ENCODE measurements around the gene VAV1. TPM values are rescaled to one million over a fixed set of nuclear protein-coding genes. Genes with fewer than 3 reads are reported as not detected.

VAV1 gene
- total and polyA plus RNA-seq, 2 of the 13 experiments (the other 11 are each of a cell fraction or from before 2014, with no cell fraction given), result not detected

DNA sequence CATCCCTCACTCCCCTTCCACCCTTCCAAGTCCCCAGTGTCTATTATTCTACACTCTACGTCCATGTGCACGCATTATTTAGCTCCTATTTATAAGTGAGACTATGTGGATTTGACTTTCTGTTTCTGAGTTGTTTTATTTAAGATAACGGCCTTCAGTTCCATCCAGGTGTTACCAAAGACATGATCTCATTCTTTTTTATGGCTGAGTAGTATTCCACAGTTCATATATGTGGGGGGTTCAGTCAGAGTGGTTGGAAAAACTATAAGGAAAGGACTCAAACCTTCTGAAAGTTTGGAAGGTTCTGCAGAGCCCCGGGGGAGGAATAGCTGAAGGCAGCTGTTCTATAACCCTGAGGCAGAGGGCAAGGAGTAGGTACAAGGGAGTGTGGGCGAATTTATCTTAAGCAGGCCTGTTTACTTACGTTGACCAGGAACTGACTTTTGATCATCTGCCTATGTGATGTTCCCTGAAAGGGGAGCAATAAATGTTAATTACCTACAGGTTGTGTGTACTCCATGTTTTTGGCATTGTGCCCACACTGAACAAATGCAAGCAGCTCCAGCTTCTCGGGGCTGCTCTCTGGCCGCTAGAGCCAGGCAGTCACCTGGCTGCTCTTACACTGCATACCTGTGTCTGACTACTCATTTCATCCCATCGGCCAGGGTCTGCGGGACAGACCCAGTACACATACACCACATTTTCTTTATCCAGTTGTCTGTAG is 101.4 kb downstream of the VAV1 start:
- no peaks in the 10 kb centered on the region for H4K20me1 ChIP-seq (ENCODE audit: insufficient read depth, low read length)
- no peak overlapping the region for H3K4me2 ChIP-seq (ENCODE audit: low read depth, low read length)
- H3K27ac ChIP-seq (ENCODE audit: extremely low read length, insufficient read depth, low read length), result no peak overlapping the region
- DNase-seq (ENCODE audit: low spot score) (no peak), ATAC-seq (no peak), FAIRE-seq (no peak)
- peaks cover 0 to 5% of the 10 kb centered on the region in 2 experiments; a peak in 2 of 5 replicates for H3K27me3 ChIP-seq (ENCODE audit: control insufficient read depth in 1 of 2, insufficient read depth in 2 of 2, low read length in 2 of 2)
- no peaks in the 10 kb centered on the region for H3K36me3 ChIP-seq (replicated peaks in 1 of 2; ENCODE audit: control insufficient read depth in 1 of 2, insufficient read depth in 2 of 2, low read length in 2 of 2)
- no peak overlapping the region for H2AFZ ChIP-seq (ENCODE audit: low read length)
- 45% methylated on average over 8 of the region's 10 CpGs for WGBS (ENCODE audit: low lambda C conversion rate)
- TF ChIP-seq HOXA9 (CRISPR knock-in tag; IDR thresholded peaks at IDR 0.05; ENCODE audit: borderline replicate concordance) (no peak), TBL1XR1 (IDR thresholded peaks at IDR 0.05; ENCODE audit: borderline replicate concordance, low read length, partially characterized antibody) (no peak), ZNF292 (CRISPR knock-in tag; IDR thresholded peaks at IDR 0.05; ENCODE audit: borderline replicate concordance, low read depth) (no peak), TGIF2 (CRISPR knock-in tag; IDR thresholded peaks at IDR 0.05) (no peak), ZFX (CRISPR knock-in tag; IDR thresholded peaks at IDR 0.05; ENCODE audit: low read depth) (no peak), ZNF747 (CRISPR knock-in tag; IDR thresholded peaks at IDR 0.05; ENCODE audit: borderline replicate concordance) (no peak), FOXK2 (IDR thresholded peaks at IDR 0.05) (no peak), SP5 (CRISPR knock-in tag; IDR thresholded peaks at IDR 0.05; ENCODE audit: borderline replicate concordance, low read depth) (no peak)
- TF ChIP-seq, protein P1, sequence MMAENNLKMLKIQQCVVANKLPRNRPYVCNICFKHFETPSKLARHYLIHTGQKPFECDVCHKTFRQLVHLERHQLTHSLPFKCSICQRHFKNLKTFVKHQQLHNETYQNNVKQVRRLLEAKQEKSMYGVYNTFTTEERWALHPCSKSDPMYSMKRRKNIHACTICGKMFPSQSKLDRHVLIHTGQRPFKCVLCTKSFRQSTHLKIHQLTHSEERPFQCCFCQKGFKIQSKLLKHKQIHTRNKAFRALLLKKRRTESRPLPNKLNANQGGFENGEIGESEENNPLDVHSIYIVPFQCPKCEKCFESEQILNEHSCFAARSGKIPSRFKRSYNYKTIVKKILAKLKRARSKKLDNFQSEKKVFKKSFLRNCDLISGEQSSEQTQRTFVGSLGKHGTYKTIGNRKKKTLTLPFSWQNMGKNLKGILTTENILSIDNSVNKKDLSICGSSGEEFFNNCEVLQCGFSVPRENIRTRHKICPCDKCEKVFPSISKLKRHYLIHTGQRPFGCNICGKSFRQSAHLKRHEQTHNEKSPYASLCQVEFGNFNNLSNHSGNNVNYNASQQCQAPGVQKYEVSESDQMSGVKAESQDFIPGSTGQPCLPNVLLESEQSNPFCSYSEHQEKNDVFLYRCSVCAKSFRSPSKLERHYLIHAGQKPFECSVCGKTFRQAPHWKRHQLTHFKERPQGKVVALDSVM (CRISPR knock-in tag; IDR thresholded peaks at IDR 0.05), result no peak
- TF ChIP-seq, protein P2, sequence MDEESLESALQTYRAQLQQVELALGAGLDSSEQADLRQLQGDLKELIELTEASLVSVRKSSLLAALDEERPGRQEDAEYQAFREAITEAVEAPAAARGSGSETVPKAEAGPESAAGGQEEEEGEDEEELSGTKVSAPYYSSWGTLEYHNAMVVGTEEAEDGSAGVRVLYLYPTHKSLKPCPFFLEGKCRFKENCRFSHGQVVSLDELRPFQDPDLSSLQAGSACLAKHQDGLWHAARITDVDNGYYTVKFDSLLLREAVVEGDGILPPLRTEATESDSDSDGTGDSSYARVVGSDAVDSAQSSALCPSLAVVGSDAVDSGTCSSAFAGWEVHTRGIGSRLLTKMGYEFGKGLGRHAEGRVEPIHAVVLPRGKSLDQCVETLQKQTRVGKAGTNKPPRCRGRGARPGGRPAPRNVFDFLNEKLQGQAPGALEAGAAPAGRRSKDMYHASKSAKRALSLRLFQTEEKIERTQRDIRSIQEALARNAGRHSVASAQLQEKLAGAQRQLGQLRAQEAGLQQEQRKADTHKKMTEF (CRISPR knock-in tag; IDR thresholded peaks at IDR 0.05), result no peak
- no peaks in the 10 kb centered on the region for H3K4me1 ChIP-seq (ENCODE audit: insufficient read depth, low read length)
- ChIA-PET POLR2A (no interaction called here), CTCF (ENCODE audit: low intra/inter-chr PET ratio, low total read pairs) (no interaction called here)
- BruUV-seq (replicated peaks), result no TSS peak
- no peak overlapping the region for H3K4me3 ChIP-seq (replicated peaks in 1 of 3; ENCODE audit: insufficient read depth in 1 of 3, low read depth in 2 of 3, low read length in 3 of 3)
- no peak overlapping the region for H3K9ac ChIP-seq (ENCODE audit: insufficient read depth, low read depth, low read length)
- H3K9me3 ChIP-seq (ENCODE audit: low read length), result no peaks in the 10 kb centered on the region
- intact Hi-C loops (cut with micrococcal nuclease; ENCODE audit: unreplicated experiment) (no loop called here), in situ Hi-C loops (cut with HindIII; ENCODE audit: extremely low pct_ligation_motif_present, low pct_unique_long_range_greater_than_20kb) (loop anchor here (25.0 kb wide), 1 partner anchor 237 kb away; no protein-coding TSS in a partner anchor)
- no peaks in the 10 kb centered on the region for H3K79me2 ChIP-seq (ENCODE audit: insufficient read depth, low read length)
